Measurements from ENCODE around the gene NSL1. TPM values are rescaled to one million over a fixed set of nuclear protein-coding genes. Genes with fewer than 3 reads are reported as not detected.
"Not testable (repeated sequence)": the region's sequence is repeated elsewhere in the genome, so short reads cannot be mapped to it uniquely, and the experiment has no call there.

NSL1 gene
- total and polyA plus RNA-seq, 7 donors: 12.0 to 50.4 (median 26.0) TPM

- TF ChIP-seq POLR2A (IDR thresholded peaks at IDR 0.05): no peak
- TF ChIP-seq POLR2AphosphoS5 (IDR thresholded peaks at IDR 0.05): no peak
- no peak for TF ChIP-seq EP300 (IDR thresholded peaks at IDR 0.05)
- TF ChIP-seq, protein P1, sequence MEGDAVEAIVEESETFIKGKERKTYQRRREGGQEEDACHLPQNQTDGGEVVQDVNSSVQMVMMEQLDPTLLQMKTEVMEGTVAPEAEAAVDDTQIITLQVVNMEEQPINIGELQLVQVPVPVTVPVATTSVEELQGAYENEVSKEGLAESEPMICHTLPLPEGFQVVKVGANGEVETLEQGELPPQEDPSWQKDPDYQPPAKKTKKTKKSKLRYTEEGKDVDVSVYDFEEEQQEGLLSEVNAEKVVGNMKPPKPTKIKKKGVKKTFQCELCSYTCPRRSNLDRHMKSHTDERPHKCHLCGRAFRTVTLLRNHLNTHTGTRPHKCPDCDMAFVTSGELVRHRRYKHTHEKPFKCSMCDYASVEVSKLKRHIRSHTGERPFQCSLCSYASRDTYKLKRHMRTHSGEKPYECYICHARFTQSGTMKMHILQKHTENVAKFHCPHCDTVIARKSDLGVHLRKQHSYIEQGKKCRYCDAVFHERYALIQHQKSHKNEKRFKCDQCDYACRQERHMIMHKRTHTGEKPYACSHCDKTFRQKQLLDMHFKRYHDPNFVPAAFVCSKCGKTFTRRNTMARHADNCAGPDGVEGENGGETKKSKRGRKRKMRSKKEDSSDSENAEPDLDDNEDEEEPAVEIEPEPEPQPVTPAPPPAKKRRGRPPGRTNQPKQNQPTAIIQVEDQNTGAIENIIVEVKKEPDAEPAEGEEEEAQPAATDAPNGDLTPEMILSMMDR (IDR thresholded peaks at IDR 0.05): peak in 3 of 4 experiments; percentile 7 to 57 (median 50)
- no peak overlapping the region for H3K4me3 ChIP-seq
- intact Hi-C loops (cut with DNase I): loop anchor here (2.0 kb wide), 1 partner anchor 118 kb away; no protein-coding TSS in a partner anchor
- no peaks in the 10 kb centered on the region for H3K9me3 ChIP-seq
- no peak for DNase-seq
- no peaks in the 10 kb centered on the region for H3K27me3 ChIP-seq
- 89 to 93% methylated on average over 3 of the region's 3 CpGs for WGBS, 2 donors
- H3K4me1 ChIP-seq: no peaks in the 10 kb centered on the region
- H3K36me3 ChIP-seq: peaks cover 0 to 63% (median 8%) of the 10 kb centered on the region in 4 donors
- H3K27ac ChIP-seq: no peak overlapping the region
These were observed 9.0 kb downstream of the NSL1 start for GRCh38 chr1:212782422-212783154.

GRCh38 chr1:212781225-212781624 lies 10.4 kb downstream of the NSL1 start:
- H3K27me3 ChIP-seq: no peaks in the 10 kb centered on the region
- 86 to 92% methylated on average over 2 of the region's 2 CpGs for WGBS, 2 donors
- H3K4me1 ChIP-seq: no peaks in the 10 kb centered on the region
- intact Hi-C loops (cut with DNase I): no loop called here
- no peaks in the 10 kb centered on the region for H3K9me3 ChIP-seq
- peaks cover 0 to 59% (median 4%) of the 10 kb centered on the region in 4 donors for H3K36me3 ChIP-seq
- no peak overlapping the region for H3K27ac ChIP-seq
- DNase-seq: no peak
- TF ChIP-seq POLR2A (IDR thresholded peaks at IDR 0.05) (no peak), POLR2AphosphoS5 (IDR thresholded peaks at IDR 0.05) (no peak), EP300 (IDR thresholded peaks at IDR 0.05) (no peak)
- TF ChIP-seq, protein P1 (IDR thresholded peaks at IDR 0.05): no peak
- H3K4me3 ChIP-seq: no peak overlapping the region

DNA sequence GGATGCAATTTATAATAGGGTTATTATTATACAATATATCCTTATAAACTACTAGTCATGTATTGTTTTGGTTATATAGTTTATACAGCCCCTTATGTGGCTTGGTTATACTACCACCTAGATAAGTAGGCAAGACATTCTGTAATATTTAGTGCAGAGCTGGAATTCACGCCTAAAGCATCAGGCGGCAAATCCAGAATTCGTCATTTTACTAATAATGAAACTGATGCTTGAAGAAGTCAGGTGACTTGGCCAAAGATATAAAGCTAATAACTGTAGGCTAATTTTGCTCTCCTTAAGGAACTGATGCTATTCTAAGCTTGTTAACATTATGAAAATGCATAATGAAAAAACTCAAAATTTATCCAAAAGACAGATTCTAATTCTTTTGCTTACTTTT lies 10.8 kb downstream of the NSL1 start:
- intact Hi-C loops (cut with DNase I): no loop called here
- TF ChIP-seq POLR2A (IDR thresholded peaks at IDR 0.05): no peak
- TF ChIP-seq, protein P1 (IDR thresholded peaks at IDR 0.05): no peak
- no peak for TF ChIP-seq EP300 (IDR thresholded peaks at IDR 0.05)
- no peak for TF ChIP-seq POLR2AphosphoS5 (IDR thresholded peaks at IDR 0.05)
- Histone ChIP-seq H3K27me3 (no peaks in the 10 kb centered on the region), H3K36me3 (peaks cover 0 to 56% (median 4%) of the 10 kb centered on the region in 4 donors), H3K4me1 (no peaks in the 10 kb centered on the region), H3K9me3 (no peaks in the 10 kb centered on the region), H3K27ac (no peak overlapping the region), H3K4me3 (no peak overlapping the region)
- 84 to 89% methylated on average over 3 of the region's 3 CpGs for WGBS, 2 donors
- DNase-seq: no peak

- peaks cover 0 to 39% (median 4%) of the 10 kb centered on the region in 4 donors for H3K36me3 ChIP-seq
- DNase-seq; H3K27ac ChIP-seq; H3K4me3 ChIP-seq; H3K27me3 ChIP-seq; H3K4me1 ChIP-seq; intact Hi-C loops (cut with DNase I); H3K9me3 ChIP-seq: not testable (repeated sequence)
- 98% methylated on average over 32 of the region's 32 CpGs for WGBS, 2 donors
These were observed 12.5 kb downstream of the NSL1 start for GRCh38 chr1:212779086-212779485.

GRCh38 chr1:212777151-212777550 lies 14.4 kb downstream of the NSL1 start:
- Histone ChIP-seq H3K4me3 (no peak overlapping the region), H3K27me3 (no peaks in the 10 kb centered on the region), H3K27ac (no peak overlapping the region), H3K9me3 (no peaks in the 10 kb centered on the region), H3K4me1 (peaks cover 0 to 3% (median 0%) of the 10 kb centered on the region in 4 donors), H3K36me3 (peaks cover 0 to 20% (median 0%) of the 10 kb centered on the region in 4 donors)
- no peak for DNase-seq
- TF ChIP-seq, protein P1 (IDR thresholded peaks at IDR 0.05): no peak
- TF ChIP-seq POLR2A (IDR thresholded peaks at IDR 0.05) (no peak), POLR2AphosphoS5 (IDR thresholded peaks at IDR 0.05) (no peak), EP300 (IDR thresholded peaks at IDR 0.05) (no peak)
- intact Hi-C loops (cut with DNase I): no loop called here
- WGBS, 2 donors: 96 to 97% methylated on average over 3 of the region's 3 CpGs
